Astrocyte of the cerebellum (primary cell): ENCODE data around the gene PRRG1.

Source experiments
- DNase-seq: peaks from one replicate; pipeline ENCODE4 v3.0.0-alpha.2; 2011; ENCODE audit warnings: low read depth
- H3K4me3 ChIP-seq: 2 replicates; pipeline ENCODE4 v1.5.1; 2011; ENCODE audit warnings: mild to moderate bottlenecking, low read depth, low read length, moderate library complexity
- in situ Hi-C: cut with HindIII; loops from 2 replicates; pipeline ENCODE4 v1.10.0; 2017; ENCODE audit warnings: low sequenced_read_pairs
- TF ChIP-seq, protein P1 (sequence below): IDR thresholded peaks from 2 replicates; pipeline ENCODE4 v1.5.1; 2012; ENCODE audit warnings: low read length, low read depth, moderate library complexity, mild to moderate bottlenecking; ENCODE audit errors: missing control alignments

PRRG1 gene

DNA sequence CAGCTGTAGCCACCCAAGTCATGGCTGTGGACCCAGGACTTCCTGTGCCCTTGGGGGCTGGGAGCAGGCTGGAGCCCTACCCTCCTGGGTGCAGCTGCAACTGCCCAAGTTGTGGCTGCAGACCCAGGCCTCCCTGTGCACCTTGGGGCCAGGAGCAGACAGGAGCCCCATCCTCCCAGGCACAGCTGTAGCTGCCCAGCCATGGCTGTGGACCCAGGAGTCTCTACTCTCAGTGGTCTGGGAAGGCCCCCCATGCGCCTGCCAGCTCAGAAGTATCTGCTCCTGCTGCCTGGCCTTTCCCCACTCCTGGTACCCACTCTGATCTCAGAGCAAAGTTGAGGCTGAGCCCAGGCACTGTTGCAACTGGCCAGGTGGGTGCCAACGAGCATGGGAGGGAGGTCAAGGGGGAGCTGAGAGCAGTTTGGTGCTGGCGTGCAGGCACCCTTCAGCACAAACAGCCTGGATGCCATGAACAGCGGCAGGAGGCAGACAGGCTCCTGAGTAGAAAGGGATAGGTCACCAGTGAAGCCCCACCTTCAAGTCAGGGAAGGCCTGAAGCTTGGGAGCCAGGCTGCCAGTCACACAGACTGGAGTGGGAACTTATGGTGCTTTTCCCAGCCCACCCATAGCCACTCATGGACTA lies 21.5 kb downstream of the PRRG1 start:
- in situ Hi-C loops: no loop called here
- TF ChIP-seq, protein P1, sequence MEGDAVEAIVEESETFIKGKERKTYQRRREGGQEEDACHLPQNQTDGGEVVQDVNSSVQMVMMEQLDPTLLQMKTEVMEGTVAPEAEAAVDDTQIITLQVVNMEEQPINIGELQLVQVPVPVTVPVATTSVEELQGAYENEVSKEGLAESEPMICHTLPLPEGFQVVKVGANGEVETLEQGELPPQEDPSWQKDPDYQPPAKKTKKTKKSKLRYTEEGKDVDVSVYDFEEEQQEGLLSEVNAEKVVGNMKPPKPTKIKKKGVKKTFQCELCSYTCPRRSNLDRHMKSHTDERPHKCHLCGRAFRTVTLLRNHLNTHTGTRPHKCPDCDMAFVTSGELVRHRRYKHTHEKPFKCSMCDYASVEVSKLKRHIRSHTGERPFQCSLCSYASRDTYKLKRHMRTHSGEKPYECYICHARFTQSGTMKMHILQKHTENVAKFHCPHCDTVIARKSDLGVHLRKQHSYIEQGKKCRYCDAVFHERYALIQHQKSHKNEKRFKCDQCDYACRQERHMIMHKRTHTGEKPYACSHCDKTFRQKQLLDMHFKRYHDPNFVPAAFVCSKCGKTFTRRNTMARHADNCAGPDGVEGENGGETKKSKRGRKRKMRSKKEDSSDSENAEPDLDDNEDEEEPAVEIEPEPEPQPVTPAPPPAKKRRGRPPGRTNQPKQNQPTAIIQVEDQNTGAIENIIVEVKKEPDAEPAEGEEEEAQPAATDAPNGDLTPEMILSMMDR: no peak
- H3K4me3 ChIP-seq: no peak overlapping the region
- no peak for DNase-seq

GRCh38 chrX:37371578-37371991 lies 22.4 kb downstream of the PRRG1 start:
- TF ChIP-seq, protein P1: no peak
- DNase-seq: no peak
- no peak overlapping the region for H3K4me3 ChIP-seq
- in situ Hi-C loops: no loop called here

- DNase-seq: no peak
- in situ Hi-C loops: no loop called here
- TF ChIP-seq, protein P1: no peak
- H3K4me3 ChIP-seq: no peak overlapping the region
These were observed 29.2 kb downstream of the PRRG1 start for GRCh38 chrX:37378404-37378803.

DNA sequence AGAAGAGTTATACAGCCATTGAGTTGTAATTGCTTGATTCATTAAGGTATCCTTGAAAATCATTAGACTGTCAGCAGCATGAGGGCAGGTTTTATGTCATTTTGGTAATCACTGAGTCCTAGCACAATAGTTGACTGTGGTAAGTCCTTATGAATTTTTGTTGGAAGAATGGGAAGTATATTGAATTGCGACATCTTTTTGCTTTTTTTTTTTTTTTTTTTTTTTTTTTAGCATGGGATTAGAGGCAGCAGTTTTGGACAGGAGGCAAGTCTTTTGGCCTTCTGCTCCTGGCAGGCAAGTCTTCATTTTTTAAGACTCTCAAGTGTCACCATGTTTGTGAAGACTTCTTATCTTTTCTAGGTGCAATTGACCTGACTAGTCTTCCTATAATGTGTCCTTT lies 29.7 kb downstream of the PRRG1 start:
- no peak for DNase-seq
- H3K4me3 ChIP-seq: no peak overlapping the region
- in situ Hi-C loops: no loop called here
- TF ChIP-seq, protein P1: no peak

- DNase-seq: no peak
- no peak overlapping the region for H3K4me3 ChIP-seq
- TF ChIP-seq, protein P1: no peak
- in situ Hi-C loops: no loop called here
These were observed 31.1 kb downstream of the PRRG1 start for GRCh38 chrX:37380256-37380655.

- TF ChIP-seq, protein P1: no peak
- in situ Hi-C loops: no loop called here
- no peak overlapping the region for H3K4me3 ChIP-seq
- DNase-seq: peak; percentile 67
These were observed 31.8 kb downstream of the PRRG1 start for GRCh38 chrX:37380924-37381323.
